HG02884 (cell line): ENCODE data around the gene ADGRG6.
"Not testable (repeated sequence)": the region's sequence is repeated elsewhere in the genome, so short reads cannot be mapped to it uniquely, and the experiment has no call there.

Experiments
- ATAC-seq: cut with Tn5 transposase; IDR thresholded peaks from one replicate; pipeline ENCODE4 v1.9.1; 2021; ENCODE audit warnings: mild to moderate bottlenecking, moderate library complexity; ENCODE audit not compliant: unreplicated experiment

The ADGRG6 gene

DNA sequence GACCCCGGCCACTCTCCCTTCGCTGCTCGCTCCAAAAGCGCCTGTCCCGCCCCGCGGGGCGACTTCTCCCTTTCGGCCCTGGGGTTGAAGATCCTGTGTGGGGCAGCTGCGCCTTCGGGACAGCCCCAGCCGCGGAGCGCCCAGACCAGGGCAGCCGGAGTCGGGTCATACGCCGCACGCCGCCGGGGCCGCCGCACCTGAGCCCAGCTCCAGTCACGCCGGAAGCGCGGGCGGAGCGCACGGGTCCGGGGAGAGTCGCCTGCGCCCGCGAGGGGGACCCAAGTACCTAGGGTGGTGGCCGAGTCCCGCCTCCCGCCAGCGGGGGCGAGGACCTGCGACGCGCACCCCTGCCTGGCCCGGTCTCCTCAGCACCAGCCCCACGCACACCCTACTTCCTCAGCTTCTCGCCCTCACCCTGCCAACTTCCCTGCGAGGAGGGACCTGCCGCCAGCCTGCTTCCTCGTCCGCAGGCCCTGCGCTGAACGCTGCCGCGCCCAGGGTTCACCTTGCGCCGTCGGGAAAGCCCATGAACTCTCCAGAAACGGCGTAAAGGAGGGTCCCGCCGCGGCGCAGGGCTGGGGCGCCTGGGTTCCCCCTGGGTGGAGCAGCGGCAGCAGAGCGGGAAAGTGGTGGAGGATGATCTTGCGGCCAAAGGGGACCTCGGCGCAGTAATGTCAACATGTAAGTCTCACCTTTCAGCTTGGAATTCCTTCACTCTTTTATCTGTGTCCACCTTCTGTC is at the start of gene ADGRG6:
ADGRG6 (plus strand) TSS at position 357 of the 741 bp plus-strand sequence; CDS start at position 680, 323 bp downstream.
- ATAC-seq = peak; percentile 81

DNA sequence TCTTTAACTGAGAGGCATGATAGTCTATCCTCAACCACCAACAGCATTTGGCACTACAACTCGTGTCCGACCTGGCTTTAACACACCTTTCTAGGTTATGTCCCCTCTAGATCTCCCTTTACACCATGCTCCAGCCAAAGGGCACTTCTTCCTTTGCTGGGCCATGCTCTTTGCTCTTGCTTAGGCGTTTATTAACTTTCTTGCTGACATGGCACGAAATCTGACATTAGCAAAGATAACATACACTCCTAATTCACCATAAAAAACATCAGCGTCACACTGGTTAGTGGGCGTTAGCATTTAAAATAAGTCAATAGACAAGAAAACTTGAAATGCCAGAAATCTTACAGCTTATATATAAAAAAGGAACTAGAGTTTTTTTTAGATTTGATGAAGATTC is 47.3 kb upstream of the ADGRG6 start:
- ATAC-seq = no peak

DNA sequence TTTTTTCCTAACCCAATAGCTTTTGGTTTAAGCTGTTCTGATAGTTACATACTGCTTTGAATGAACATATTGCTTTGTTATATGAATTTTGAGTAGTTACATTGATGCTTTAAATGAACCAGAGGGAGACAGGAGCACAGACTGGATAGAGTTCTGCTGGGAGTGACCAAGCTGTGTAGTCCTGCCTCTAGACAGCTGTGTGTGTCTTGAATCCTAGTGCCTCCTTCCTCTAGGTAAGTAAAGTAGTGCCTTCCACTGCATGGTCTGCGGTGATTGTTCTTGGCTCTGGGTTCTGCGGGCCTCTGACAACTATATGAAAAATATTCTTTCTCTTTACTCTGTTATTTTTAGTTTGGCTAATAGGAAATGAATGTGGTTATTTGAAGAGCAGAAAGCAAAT is 46.0 kb upstream of the ADGRG6 start:
- no peak for ATAC-seq

DNA sequence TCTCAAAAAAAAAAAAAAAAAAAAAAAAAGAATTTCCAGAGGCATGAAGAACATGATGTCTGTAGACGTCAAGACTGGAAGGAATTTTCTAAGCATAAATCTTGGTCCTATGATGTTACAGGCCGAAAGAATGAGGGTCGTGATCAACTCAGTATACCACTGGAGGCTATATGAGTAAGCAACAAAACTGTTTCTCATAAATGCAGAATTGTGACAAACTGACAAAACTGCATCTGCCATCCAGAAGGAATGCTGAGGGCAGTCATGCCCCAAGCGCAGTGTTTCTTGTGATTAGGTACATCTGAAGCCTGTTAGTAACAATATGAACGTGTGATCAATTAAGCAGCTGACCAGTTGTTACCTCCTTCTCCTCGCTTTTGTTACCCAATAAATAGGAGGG is 43.5 kb upstream of the ADGRG6 start:
- no peak for ATAC-seq

DNA sequence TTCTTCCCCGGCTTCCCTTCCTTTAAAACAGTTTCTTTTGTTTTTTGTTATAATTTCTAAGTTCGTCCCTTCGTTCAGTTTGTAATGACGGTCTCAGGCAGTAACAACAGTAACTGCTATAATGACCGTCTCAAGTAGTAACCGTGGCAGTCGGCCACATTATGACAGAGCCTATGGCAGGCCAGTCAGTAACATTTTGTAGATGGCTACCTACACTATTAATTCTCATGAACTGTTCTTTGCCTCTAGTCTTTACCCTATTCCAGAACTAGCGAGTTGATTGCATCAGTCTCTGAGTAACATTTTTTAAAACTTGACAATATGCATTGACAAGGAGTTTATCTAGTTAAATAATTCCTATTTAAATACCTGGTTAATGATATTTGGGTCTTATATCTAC is 43.0 kb upstream of the ADGRG6 start:
- no peak for ATAC-seq

DNA sequence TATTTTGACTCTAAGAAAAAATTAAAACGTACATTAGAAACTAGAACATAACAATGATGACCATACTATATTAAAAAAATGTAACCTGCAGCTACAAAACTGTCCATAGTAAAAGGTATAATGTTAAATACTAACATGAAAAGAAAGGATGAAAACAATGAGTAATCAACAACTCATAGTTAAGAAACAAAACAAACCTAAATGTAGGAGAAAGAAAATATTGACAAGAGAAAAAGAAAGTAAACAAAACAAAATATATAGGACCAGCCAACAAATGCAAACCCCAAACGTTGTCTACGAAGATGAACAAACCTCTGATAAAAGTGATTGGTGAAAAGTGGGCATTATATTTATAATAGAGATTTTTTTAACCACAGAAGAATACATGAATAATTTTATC is 41.1 kb upstream of the ADGRG6 start:
- no peak for ATAC-seq

DNA sequence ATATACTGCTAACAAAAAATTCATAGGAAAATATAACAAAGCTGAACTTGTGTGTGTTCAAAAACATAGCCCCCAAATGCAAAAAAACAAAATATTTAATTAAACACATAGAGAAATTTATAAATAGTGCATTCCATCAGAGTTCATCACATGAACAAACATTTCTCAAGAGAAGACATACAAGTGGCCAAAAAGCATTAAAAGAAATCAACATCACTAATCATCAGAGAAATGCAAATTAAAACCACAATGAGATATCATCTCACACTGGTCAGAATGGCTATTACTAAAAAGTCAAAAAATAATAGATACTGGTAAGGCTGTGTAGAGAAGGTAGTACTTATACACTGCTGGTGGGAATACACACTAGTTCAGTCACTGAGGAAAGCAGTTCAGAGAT is 39.6 kb upstream of the ADGRG6 start:
- no peak for ATAC-seq

DNA sequence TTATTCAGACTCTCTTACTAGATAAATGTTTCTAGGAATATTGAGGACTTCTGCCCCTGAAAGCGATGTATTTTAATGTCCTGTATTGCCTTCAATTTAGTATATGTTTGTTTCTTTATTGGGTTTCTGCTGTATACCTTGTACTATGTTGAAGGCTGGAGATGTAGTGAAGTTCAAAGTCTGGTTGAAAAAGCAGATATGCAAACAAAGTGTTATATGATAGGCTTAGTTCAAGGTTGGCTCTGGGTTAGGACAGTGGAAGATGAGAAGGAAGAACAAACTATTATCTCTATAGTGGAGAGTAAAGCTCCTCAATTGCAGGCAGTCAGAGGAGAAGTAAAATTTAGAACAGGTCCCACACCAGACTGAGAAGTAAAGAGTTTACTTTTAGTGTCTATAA is 36.3 kb upstream of the ADGRG6 start:
- ATAC-seq = no peak

DNA sequence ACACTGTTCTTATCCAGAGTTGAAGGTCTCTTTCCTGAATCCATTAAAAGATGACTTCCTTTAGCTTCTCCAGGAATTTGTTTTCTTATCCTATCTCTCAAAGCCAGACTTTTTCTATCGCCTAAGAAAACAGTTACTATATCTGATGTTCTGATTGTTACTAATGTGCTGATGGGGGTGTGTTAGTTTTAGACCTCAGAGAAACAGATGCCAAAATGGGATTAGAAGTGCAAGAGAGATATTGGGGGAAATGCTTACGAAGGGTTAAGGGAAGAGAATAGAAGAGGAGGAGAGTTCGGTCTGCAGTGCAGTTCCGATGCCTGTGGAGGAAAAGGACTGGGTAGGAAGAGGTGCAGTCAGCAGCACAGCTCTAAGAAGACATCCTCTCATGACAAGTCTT is 35.7 kb upstream of the ADGRG6 start:
- no peak for ATAC-seq

DNA sequence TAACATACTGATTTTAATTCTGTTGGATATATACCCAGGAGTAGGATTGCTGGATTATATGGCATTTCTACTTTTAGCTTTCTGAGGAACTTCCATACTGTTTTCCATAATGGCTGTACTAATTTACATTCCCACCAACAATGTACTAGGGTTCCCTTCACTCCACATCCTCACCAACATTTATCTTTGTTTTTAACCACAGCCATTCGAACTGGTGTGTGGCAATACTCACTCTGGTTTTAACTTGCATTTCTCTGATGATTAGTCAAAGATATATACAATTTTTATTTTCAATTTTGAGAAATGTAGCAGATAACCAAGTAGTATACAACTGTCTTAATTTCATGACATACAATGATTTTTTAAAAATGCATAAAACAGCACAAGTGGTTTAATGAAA is 30.3 kb upstream of the ADGRG6 start:
- no peak for ATAC-seq

DNA sequence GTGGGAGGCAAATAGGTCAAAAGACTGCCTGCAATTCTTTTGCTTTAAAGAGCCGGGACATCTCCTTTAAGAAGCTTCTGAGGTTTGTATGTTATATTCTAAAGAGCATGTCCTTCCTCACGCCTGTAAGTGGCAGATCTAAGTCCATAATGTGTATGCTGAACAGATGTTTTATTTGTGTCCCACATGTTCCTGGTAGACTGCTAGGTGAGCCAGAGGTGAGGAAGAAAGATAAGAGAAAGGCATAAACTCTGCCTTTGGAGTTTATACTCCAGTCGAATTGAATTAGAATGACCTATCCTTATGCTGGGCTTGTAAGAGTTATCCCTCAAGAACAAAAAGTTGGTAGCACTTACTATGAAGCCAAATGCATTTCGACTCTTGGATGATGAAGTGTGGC is 27.2 kb upstream of the ADGRG6 start:
- ATAC-seq = no peak

DNA sequence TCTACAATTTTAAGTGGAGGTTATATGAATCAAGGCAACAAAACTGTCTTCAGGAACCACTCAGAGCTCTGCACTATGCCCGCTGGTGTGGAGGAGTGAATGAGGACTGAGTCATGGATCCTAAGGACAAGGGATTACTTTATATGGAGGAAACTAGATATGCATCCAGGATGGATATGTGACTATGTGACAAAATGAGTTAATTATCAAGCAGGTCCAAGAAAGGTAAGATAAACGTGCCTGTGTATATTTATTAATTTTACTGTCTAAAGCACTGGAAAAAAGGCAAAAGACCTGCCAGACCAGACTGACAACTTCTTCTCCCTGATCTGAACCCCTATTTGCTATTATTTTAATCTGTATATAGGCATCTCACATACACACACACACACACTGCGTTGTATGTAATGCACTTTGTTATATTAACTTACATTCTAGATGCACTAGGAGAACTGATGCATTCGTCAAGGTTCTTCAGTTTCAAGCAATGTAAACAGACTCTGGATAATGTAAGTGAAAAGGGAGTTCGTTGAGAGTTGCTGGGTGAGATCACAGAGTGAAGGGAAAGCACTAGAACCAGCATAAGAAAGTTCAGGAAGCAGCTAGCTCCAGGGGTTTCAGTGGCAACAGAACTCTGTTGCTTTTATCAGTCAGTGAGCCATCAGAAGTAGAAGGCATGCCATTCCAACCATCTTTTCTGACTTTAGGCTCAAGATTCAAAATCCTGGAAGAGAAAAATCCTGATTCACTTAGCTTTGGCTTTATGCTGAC is 26.4 kb upstream of the ADGRG6 start:
- no peak for ATAC-seq

DNA sequence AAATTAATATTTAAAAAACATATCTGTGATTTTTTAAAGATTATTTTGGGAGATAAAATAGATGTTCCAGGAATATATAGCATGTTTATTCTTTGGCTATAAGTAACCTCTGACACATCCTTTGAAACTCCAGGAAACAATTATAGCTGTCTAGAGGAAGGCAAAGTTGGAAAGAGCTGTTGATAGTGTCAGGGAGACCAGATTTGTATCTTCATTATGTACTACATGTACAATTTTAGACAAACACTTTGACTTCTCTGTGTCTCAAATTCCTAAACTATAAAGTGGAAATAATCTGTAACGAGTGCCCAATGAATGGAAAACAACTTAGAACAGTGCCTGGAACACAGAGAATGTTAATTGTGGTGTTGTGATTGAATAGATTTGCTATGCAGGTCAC is 25.6 kb upstream of the ADGRG6 start:
- ATAC-seq = no peak

DNA sequence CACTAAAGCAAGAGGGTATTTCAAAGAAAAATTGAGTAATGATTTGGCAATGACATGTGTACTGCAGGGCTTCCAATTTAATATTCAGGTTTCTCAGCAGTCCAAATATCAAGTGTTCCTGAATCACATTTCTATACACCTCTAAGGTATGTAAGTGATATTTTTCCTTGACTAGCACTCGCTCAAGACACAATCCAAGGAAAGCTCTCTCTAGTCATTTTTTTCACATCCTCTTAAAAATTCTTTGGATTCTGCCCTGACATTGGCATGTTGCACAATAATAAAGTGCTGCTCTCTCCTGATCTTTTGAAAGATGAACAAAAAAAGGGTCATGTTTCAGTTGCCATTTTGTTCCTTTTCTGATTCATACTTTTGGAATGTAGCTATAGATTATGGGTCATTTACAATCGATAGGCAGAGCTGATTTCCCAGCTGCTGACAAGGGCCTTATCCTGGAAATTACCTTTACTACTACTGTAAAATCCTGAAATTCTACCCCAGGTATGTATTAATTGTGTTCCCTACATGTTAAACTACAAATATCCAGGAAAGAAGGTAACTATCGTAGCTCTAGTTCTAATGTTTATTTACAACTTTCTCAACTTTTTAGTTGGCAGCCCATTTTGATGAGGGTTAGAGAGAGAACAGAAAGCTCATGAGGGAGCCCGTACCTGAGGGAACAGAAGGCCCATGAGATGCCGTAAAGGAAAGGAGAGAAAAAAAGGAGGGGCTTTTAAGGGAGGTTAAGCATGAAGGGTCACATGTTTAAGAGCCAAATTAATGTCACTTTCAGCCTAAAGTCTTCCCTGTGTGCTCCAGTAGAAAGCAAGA is 22.2 kb upstream of the ADGRG6 start:
- no peak for ATAC-seq

DNA sequence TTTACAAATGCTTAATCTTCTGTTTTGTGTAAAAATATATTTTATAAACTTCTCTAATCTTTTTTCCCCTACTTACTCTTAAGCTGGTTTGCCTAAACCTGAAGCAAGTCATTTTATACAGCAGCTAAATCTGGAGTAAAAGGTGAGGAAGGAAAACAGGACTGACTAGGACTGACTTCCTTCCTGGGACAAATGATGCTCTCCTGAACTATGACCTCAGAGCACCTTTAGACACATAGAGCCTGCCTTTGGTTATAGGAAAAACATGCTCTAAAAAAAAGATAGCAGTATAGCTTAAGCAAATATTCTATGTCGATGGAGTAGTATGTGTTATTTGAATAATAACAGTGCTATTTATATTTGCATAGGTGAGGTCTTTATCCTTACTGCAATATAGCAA is 21.5 kb upstream of the ADGRG6 start:
- no peak for ATAC-seq

DNA sequence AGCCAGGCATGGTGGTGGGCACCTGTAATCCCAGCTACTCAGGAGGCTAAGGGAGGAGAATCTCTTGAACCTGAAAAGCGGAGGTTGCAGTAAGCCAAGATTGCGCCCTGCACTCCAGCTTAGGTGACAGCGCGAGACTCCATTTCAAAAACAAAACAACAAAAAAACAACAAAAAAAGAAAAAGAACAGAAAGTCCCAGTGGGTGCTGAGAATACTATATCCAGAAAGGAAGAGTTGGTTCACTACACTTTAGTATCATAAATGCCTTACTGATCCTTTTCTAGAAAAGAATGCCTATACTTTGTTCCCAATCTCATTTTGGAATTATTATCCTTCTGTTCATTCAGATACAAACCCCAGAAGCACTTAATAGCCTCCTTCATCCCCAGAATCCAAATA is 20.9 kb upstream of the ADGRG6 start:
- ATAC-seq = no peak

DNA sequence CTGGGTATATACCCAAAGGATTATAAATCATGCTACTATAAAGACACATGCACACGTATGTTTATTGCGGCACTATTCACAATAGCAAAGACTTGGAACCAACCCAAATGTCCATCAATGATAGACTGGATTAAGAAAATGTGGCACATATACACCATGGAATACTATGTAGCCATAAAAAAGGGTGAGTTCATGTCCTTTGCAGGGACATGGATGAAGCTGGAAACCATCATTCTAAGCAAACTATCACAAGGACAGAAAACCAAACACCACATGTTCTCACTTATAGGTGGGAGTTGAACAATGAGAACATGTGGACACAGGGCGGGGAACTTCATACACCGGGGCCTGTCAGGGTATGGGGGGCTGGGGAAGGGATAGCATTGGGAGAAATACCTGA is 18.7 kb upstream of the ADGRG6 start:
- not testable (repeated sequence) for ATAC-seq

DNA sequence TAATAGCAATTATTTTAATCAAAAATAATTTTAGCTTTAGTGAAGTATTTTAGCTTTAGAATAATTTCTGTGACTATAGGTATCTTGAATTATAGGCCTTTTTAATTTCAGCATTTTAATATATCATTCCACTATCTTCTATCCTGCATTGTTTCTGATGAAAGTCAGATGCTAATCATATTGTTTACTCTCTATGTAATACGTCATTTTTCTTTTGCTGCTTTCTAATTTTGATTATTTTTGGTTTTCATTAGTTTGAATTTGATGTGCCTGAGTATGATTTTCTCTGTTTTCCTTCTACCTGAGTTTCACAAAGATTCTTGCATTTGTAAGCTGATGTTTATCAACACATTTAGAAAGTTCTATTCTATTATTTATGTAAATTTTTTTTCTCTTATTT is 17.4 kb upstream of the ADGRG6 start:
- no peak for ATAC-seq

DNA sequence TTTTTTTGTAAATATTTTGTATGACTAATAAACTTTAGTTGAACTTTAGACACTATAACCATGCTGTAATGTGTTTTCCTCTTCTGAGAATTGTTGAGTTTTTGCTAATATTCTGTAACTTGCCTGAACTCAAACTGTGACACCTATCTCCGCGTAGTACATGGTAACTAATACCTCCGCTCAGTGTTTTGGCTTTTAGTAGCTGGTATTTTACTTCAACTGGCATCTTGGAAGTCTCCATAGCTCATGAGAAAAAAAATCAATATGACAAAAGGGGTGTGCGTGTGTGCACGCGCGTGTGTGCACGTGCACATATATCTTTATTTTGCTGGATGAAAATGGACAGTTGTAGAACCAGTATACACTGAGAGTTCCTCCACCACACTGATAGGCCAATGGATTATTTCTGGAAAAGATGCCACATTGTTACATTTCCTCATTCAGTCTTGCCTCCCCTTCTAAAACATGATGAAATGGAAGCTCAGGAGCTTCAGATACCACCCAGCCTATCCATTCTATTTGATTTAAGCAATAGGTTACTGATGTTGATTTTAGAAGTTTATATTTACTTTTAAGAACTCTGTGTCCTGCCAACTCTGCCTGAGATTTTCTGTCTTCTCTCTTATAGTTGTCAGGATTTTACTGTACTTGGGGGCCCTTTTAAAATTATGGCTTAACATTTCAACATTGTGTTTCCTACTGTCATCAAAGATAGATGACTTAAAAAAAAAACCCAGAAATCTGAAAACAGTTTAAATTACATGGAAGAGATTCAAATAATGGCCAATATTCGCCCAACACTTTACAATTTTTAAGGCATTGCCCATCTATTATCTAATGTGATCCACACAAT is 16.3 kb upstream of the ADGRG6 start:
- ATAC-seq = no peak

DNA sequence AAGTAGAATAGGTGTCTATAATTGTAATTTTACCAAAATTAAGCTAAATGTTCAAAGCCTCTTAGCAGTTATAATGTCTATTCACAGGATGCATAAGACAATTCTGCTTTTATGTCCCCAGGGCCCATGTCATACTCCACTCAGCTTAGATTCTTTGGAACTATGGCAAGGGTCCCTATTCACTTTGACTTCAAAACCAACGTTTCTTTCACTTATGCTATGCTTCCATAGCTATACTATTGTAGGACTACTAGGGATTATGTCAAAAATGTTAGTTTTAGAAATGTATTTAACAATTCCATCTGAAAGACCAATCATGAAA is 15.8 kb upstream of the ADGRG6 start:
- ATAC-seq = no peak

DNA sequence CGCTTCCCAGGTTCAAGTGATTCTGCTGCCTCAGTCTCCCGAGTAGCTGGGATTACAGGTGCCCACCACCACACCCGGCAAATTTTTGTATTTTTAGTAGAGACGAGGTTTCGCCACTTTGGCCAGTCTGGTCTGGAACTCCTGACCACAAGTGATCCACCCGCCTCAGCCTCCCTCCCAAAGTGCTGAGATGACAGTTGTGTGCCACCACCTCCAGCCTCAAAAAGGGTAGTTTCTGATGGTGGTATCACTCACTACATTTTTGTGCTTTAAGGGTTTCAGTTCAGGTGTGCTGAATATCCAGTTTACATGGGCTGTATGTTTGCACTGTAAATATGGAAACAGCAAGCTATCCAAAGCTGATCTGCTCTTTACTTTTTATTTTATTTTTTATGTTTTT is 12.1 kb upstream of the ADGRG6 start:
- no peak for ATAC-seq
